WTC11 (cell line): ENCODE results near the gene CPTP.

Experiments used
- CBFB ChIP-seq: sonication (generic); formaldehyde crosslinking; IDR thresholded peaks from 2 replicates; pipeline ENCODE4 v1.8.1; 2022; ENCODE audit warnings: mild to moderate bottlenecking, low read depth, missing genetic modification reagents
- ESRRA ChIP-seq: sonication (generic); formaldehyde crosslinking; IDR thresholded peaks from 2 replicates; pipeline ENCODE4 v1.8.1; 2022; ENCODE audit warnings: mild to moderate bottlenecking, missing genetic modification reagents, borderline replicate concordance
- JUN ChIP-seq: sonication (generic); formaldehyde crosslinking; IDR thresholded peaks from 2 replicates; pipeline ENCODE4 v1.8.0; 2023; ENCODE audit warnings: mild to moderate bottlenecking, missing genetic modification reagents
- MAX ChIP-seq: sonication (generic); formaldehyde crosslinking; IDR thresholded peaks from 2 replicates; pipeline ENCODE4 v1.8.0; 2022; ENCODE audit warnings: mild to moderate bottlenecking, missing genetic modification reagents
- NR2C2 ChIP-seq: sonication (generic); formaldehyde crosslinking; IDR thresholded peaks from 2 replicates; pipeline ENCODE4 v1.8.0; 2022; ENCODE audit warnings: mild to moderate bottlenecking, missing genetic modification reagents
- SP1 ChIP-seq: sonication (generic); formaldehyde crosslinking; conservative IDR thresholded peaks from 2 replicates; pipeline ENCODE4 v1.8.1; 2022; ENCODE audit warnings: missing genetic modification reagents
- ZNF532 ChIP-seq: fragments of 250-450 bp; sonication (Bioruptor Pico); IDR thresholded peaks from 2 replicates; pipeline ENCODE4 v1.9.0; 2021; ENCODE audit warnings: mild to moderate bottlenecking, borderline replicate concordance
- TF ChIP-seq, protein P1 (sequence below): fragments of 200-600 bp; IDR thresholded peaks from 2 replicates; pipeline ENCODE4 v1.8.0; 2022; ENCODE audit warnings: antibody characterized with exemption
- TF ChIP-seq, protein P2 (sequence below): sonication (generic); formaldehyde crosslinking; IDR thresholded peaks from 2 replicates; pipeline ENCODE4 v1.8.1; 2023; ENCODE audit warnings: mild to moderate bottlenecking, missing genetic modification reagents, moderate library complexity
- TF ChIP-seq, protein P3 (sequence below): sonication (generic); formaldehyde crosslinking; conservative IDR thresholded peaks from 2 replicates; pipeline ENCODE4 v1.8.1; 2022; ENCODE audit warnings: mild to moderate bottlenecking, missing genetic modification reagents

GRCh38 chr1:1292442-1292779 is 32.2 kb upstream of the CPTP start:
- TF ChIP-seq ZNF532 (CRISPR knock-in tag) (no peak), ESRRA (CRISPR knock-in tag) (no peak), MAX (CRISPR knock-in tag) (no peak), SP1 (no peak), JUN (CRISPR knock-in tag) (no peak), NR2C2 (CRISPR knock-in tag) (no peak), CBFB (CRISPR knock-in tag) (no peak)
- TF ChIP-seq, protein P1, sequence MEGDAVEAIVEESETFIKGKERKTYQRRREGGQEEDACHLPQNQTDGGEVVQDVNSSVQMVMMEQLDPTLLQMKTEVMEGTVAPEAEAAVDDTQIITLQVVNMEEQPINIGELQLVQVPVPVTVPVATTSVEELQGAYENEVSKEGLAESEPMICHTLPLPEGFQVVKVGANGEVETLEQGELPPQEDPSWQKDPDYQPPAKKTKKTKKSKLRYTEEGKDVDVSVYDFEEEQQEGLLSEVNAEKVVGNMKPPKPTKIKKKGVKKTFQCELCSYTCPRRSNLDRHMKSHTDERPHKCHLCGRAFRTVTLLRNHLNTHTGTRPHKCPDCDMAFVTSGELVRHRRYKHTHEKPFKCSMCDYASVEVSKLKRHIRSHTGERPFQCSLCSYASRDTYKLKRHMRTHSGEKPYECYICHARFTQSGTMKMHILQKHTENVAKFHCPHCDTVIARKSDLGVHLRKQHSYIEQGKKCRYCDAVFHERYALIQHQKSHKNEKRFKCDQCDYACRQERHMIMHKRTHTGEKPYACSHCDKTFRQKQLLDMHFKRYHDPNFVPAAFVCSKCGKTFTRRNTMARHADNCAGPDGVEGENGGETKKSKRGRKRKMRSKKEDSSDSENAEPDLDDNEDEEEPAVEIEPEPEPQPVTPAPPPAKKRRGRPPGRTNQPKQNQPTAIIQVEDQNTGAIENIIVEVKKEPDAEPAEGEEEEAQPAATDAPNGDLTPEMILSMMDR: no peak
- TF ChIP-seq, protein P2, sequence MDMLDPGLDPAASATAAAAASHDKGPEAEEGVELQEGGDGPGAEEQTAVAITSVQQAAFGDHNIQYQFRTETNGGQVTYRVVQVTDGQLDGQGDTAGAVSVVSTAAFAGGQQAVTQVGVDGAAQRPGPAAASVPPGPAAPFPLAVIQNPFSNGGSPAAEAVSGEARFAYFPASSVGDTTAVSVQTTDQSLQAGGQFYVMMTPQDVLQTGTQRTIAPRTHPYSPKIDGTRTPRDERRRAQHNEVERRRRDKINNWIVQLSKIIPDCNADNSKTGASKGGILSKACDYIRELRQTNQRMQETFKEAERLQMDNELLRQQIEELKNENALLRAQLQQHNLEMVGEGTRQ (CRISPR knock-in tag): no peak
- TF ChIP-seq, protein P3, sequence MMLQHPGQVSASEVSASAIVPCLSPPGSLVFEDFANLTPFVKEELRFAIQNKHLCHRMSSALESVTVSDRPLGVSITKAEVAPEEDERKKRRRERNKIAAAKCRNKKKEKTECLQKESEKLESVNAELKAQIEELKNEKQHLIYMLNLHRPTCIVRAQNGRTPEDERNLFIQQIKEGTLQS (CRISPR knock-in tag): no peak
